ENCODE results near the gene UBL4B.

The UBL4B gene

GRCh38 chr1:110086961-110087360, 25.3 kb upstream of the UBL4B start:
- no peak overlapping the region for H4K91ac ChIP-seq (ENCODE audit: low read depth, low read length, poor library complexity)
- no peak overlapping the region for H2BK120ac ChIP-seq (ENCODE audit: low read depth, low read length)
- H4K8ac ChIP-seq (ENCODE audit: low read depth, low read length) = no peak overlapping the region
- H3K23ac ChIP-seq (ENCODE audit: low read depth, low read length, poor library complexity) = no peak overlapping the region
- WGBS, 2 donors (ENCODE audit: extremely low coverage in 2 of 2, insufficient read length in 2 of 2, insufficient replicate concordance in 1 of 2) = no CpG with 5 or more reads among the region's 4 CpGs
- H2BK15ac ChIP-seq (ENCODE audit: low read length) = no peak overlapping the region
- H3K27me3 ChIP-seq (ENCODE audit: control insufficient read depth in 3 of 3, insufficient read depth in 3 of 3, low read depth in 1 of 3, low read length in 3 of 3) = peaks cover 32 to 91% (median 58%) of the 10 kb centered on the region in 3 experiments
- no peak overlapping the region for H2AK5ac ChIP-seq (ENCODE audit: low read depth, low read length)
- no peak overlapping the region for H3K4me3 ChIP-seq (ENCODE audit: low read length in 2 of 2)
- no peak overlapping the region for H3K27ac ChIP-seq (replicated peaks; ENCODE audit: low read length)
- H2BK12ac ChIP-seq (ENCODE audit: low read length) = no peak overlapping the region
- H3K9ac ChIP-seq (ENCODE audit: low read depth, low read length, poor library complexity) = no peak overlapping the region
- H3K14ac ChIP-seq (ENCODE audit: low read length) = no peak overlapping the region
- H3K4me1 ChIP-seq (ENCODE audit: control insufficient read depth in 2 of 2, insufficient read depth in 1 of 2, low read depth in 1 of 2, low read length in 2 of 2) = peaks cover 8 to 18% of the 10 kb centered on the region in 2 donors
- no peak overlapping the region for H3K4me2 ChIP-seq (ENCODE audit: insufficient read depth, low read length, poor library complexity, severe bottlenecking)
- DNase-seq (ENCODE audit: low spot score) = no peak
- H3K36me3 ChIP-seq (replicated peaks in 1 of 2; ENCODE audit: control insufficient read depth in 2 of 2, insufficient read depth in 2 of 2, low read length in 2 of 2) = no peaks in the 10 kb centered on the region
- peaks cover 0 to 2% of the 10 kb centered on the region in 2 donors for H3K9me3 ChIP-seq (replicated peaks in 1 of 2; ENCODE audit: control insufficient read depth in 2 of 2, insufficient read depth in 1 of 2, low read depth in 1 of 2, low read length in 2 of 2)
- H2AFZ ChIP-seq (ENCODE audit: low read length) = no peak overlapping the region
- no peak overlapping the region for H3K4ac ChIP-seq (ENCODE audit: low read length)
- H2BK5ac ChIP-seq (ENCODE audit: low read length) = no peak overlapping the region
- H3K18ac ChIP-seq (ENCODE audit: low read length) = no peak overlapping the region
- no peaks in the 10 kb centered on the region for H3K79me1 ChIP-seq (ENCODE audit: low read depth, low read length)

DNA sequence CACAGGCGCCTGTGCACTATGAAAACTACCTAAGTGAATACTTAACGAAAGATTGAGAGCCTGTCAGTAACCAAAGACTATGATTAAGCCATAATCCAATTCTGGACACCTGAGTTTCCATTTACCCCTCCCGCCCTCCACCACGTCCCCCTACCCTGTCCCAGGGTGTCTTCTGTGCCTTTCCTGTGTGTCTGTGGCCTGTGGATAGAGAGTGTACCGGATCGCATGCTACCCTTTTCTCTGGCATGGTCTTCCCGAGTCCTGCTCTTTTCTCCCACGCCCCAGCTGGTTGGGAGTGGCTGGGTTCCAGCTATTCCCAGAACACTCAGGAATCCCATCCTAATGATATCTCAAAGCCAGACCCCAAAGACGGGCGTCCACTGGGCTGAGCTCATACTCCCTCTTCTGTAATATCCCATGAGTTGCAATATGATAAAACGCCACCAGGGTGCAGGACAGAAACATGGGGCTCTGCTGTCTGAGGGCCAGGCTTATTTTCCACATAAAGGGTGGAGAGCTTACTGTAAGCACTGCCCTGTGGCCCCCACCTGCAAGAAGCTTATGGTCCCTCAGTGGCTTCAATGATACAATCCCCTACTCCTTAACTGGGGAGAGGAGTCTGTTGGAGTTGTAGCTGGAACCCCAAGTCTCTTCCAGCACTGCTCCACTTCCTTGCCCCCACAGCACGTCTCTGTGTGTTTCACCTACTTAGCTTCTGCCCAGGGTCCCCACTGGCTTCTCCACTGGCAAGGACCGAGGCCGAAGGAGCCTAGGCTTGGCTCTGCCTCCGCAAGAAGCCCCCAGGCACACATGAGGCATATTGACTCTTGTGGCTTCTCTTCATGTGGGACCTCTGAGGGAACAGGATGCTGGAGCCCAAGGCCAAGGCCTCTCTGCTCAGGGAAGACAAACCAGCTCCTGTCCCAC, 24.2 kb upstream of the UBL4B start:
- Histone ChIP-seq H2BK120ac (ENCODE audit: low read depth, low read length) (no peak overlapping the region), H3K4me3 (ENCODE audit: low read length in 2 of 2) (no peak overlapping the region), H2AFZ (ENCODE audit: low read length) (no peak overlapping the region), H2BK15ac (ENCODE audit: low read length) (peak overlapping the region; percentile 39), H3K36me3 (replicated peaks in 1 of 2; ENCODE audit: control insufficient read depth in 2 of 2, insufficient read depth in 2 of 2, low read length in 2 of 2) (no peaks in the 10 kb centered on the region), H3K4me1 (ENCODE audit: control insufficient read depth in 2 of 2, insufficient read depth in 1 of 2, low read depth in 1 of 2, low read length in 2 of 2) (peaks cover 8 to 18% of the 10 kb centered on the region in 2 donors), H3K23ac (ENCODE audit: low read depth, low read length, poor library complexity) (peak overlapping the region; percentile 57), H3K4me2 (ENCODE audit: insufficient read depth, low read length, poor library complexity, severe bottlenecking) (no peak overlapping the region), H3K9me3 (replicated peaks in 1 of 2; ENCODE audit: control insufficient read depth in 2 of 2, insufficient read depth in 1 of 2, low read depth in 1 of 2, low read length in 2 of 2) (no peaks in the 10 kb centered on the region), H2AK5ac (ENCODE audit: low read depth, low read length) (peak overlapping the region; percentile 73), H2BK12ac (ENCODE audit: low read length) (no peak overlapping the region), H3K9ac (ENCODE audit: low read depth, low read length, poor library complexity) (no peak overlapping the region), H3K18ac (ENCODE audit: low read length) (peak overlapping the region; percentile 51), H3K27me3 (ENCODE audit: control insufficient read depth in 3 of 3, insufficient read depth in 3 of 3, low read depth in 1 of 3, low read length in 3 of 3) (peaks cover 24 to 90% (median 48%) of the 10 kb centered on the region in 3 experiments), H4K91ac (ENCODE audit: low read depth, low read length, poor library complexity) (no peak overlapping the region), H3K14ac (ENCODE audit: low read length) (peak overlapping the region; percentile 50), H3K4ac (ENCODE audit: low read length) (no peak overlapping the region), H2BK5ac (ENCODE audit: low read length) (no peak overlapping the region), H4K8ac (ENCODE audit: low read depth, low read length) (no peak overlapping the region), H3K27ac (replicated peaks; ENCODE audit: low read length) (no peak overlapping the region), H3K79me1 (ENCODE audit: low read depth, low read length) (no peaks in the 10 kb centered on the region)
- no peak for DNase-seq (ENCODE audit: low spot score)
- no CpG with 5 or more reads among the region's 15 CpGs for WGBS, 2 donors (ENCODE audit: extremely low coverage in 2 of 2, insufficient read length in 2 of 2, insufficient replicate concordance in 1 of 2)

GRCh38 chr1:110088739-110089316, 23.4 kb upstream of the UBL4B start:
- no peak overlapping the region for H4K91ac ChIP-seq (ENCODE audit: low read depth, low read length, poor library complexity)
- no peak overlapping the region for H4K8ac ChIP-seq (ENCODE audit: low read depth, low read length)
- no peaks in the 10 kb centered on the region for H3K36me3 ChIP-seq (replicated peaks in 1 of 2; ENCODE audit: control insufficient read depth in 2 of 2, insufficient read depth in 2 of 2, low read length in 2 of 2)
- peaks cover 8 to 17% of the 10 kb centered on the region in 2 donors for H3K4me1 ChIP-seq (ENCODE audit: control insufficient read depth in 2 of 2, insufficient read depth in 1 of 2, low read depth in 1 of 2, low read length in 2 of 2)
- no peak overlapping the region for H2BK12ac ChIP-seq (ENCODE audit: low read length)
- H3K4me2 ChIP-seq (ENCODE audit: insufficient read depth, low read length, poor library complexity, severe bottlenecking) = no peak overlapping the region
- peak overlapping the region; percentile 73 for H2AK5ac ChIP-seq (ENCODE audit: low read depth, low read length)
- H3K4me3 ChIP-seq (ENCODE audit: low read length in 2 of 2) = no peak overlapping the region
- no peak for DNase-seq (ENCODE audit: low spot score)
- no peaks in the 10 kb centered on the region for H3K9me3 ChIP-seq (replicated peaks in 1 of 2; ENCODE audit: control insufficient read depth in 2 of 2, insufficient read depth in 1 of 2, low read depth in 1 of 2, low read length in 2 of 2)
- H3K14ac ChIP-seq (ENCODE audit: low read length) = peak overlapping the region; percentile 50
- no peak overlapping the region for H2BK5ac ChIP-seq (ENCODE audit: low read length)
- no peak overlapping the region for H3K27ac ChIP-seq (replicated peaks; ENCODE audit: low read length)
- H2BK120ac ChIP-seq (ENCODE audit: low read depth, low read length) = no peak overlapping the region
- no peak overlapping the region for H3K9ac ChIP-seq (ENCODE audit: low read depth, low read length, poor library complexity)
- no peak overlapping the region for H3K4ac ChIP-seq (ENCODE audit: low read length)
- H3K23ac ChIP-seq (ENCODE audit: low read depth, low read length, poor library complexity) = peak overlapping the region; percentile 57
- no peaks in the 10 kb centered on the region for H3K79me1 ChIP-seq (ENCODE audit: low read depth, low read length)
- H2BK15ac ChIP-seq (ENCODE audit: low read length) = peak overlapping the region; percentile 39
- H2AFZ ChIP-seq (ENCODE audit: low read length) = no peak overlapping the region
- H3K18ac ChIP-seq (ENCODE audit: low read length) = peak overlapping the region; percentile 51
- peaks cover 17 to 87% (median 41%) of the 10 kb centered on the region in 3 experiments for H3K27me3 ChIP-seq (ENCODE audit: control insufficient read depth in 3 of 3, insufficient read depth in 3 of 3, low read depth in 1 of 3, low read length in 3 of 3)
- no CpG with 5 or more reads among the region's 10 CpGs for WGBS, 2 donors (ENCODE audit: extremely low coverage in 2 of 2, insufficient read length in 2 of 2, insufficient replicate concordance in 1 of 2)

All from neuronal stem cell (in vitro differentiated cells).